Fibroblast of lung (primary cell): ENCODE results near the gene SIPA1L3. TPM values are rescaled to one million over a fixed set of nuclear protein-coding genes. Genes with fewer than 3 reads are reported as not detected.

ENCODE experiments used
- DNase-seq, 2 donors: peaks; one replicate each; pipeline versions ENCODE4 v3.0.0 to v3.0.0-alpha.2; 2010; ENCODE audit warnings: low read depth in 2 of 2
- H2AFZ ChIP-seq: 2 replicates; pipeline ENCODE4 v1.5.1; 2012; ENCODE audit warnings: low read length, control low read depth, inconsistent platforms
- H3K27ac ChIP-seq: 2 replicates; pipeline ENCODE4 v1.5.1; 2011; ENCODE audit warnings: low read length, control low read depth; ENCODE audit not compliant: insufficient read depth
- H3K27me3 ChIP-seq: 2 replicates; pipeline ENCODE4 v1.5.1; 2011; ENCODE audit warnings: mild to moderate bottlenecking, low read length; ENCODE audit not compliant: control insufficient read depth, insufficient read depth
- H3K36me3 ChIP-seq: 2 replicates; pipeline ENCODE4 v1.5.1; 2011; ENCODE audit warnings: low read length; ENCODE audit not compliant: control insufficient read depth, insufficient read depth
- H3K4me1 ChIP-seq: 2 replicates; pipeline ENCODE4 v1.5.1; 2011; ENCODE audit warnings: low read length; ENCODE audit not compliant: control insufficient read depth, insufficient read depth; ENCODE audit errors: extremely low read depth
- H3K4me2 ChIP-seq: 2 replicates; pipeline ENCODE4 v1.5.1; 2011; ENCODE audit warnings: low read length, control low read depth; ENCODE audit not compliant: insufficient read depth; ENCODE audit errors: extremely low read depth
- H3K4me3 ChIP-seq, 4 experiments: fragments of 200-600 bp in 1 of 4; sonication (generic) in 1 of 4; replicated peaks in 1 of 4; 2 replicates each; pipeline ENCODE4 v1.5.1; 2011 to 2016; ENCODE audit warnings: low read length in 4 of 4, low read depth in 3 of 4, mild to moderate bottlenecking in 3 of 4, control low read depth in 2 of 4, inconsistent platforms in 1 of 4, mixed read lengths in 1 of 4; ENCODE audit not compliant: insufficient read depth in 1 of 4; ENCODE audit errors: control extremely low read depth in 1 of 4
- H3K79me2 ChIP-seq: 2 replicates; pipeline ENCODE4 v1.5.1; 2012; ENCODE audit warnings: mild to moderate bottlenecking, low read length, inconsistent platforms; ENCODE audit not compliant: control insufficient read depth, insufficient read depth
- H3K9ac ChIP-seq: 2 replicates; pipeline ENCODE4 v1.5.1; 2011; ENCODE audit warnings: mild to moderate bottlenecking, low read length, control low read depth; ENCODE audit not compliant: insufficient read depth
- H3K9me3 ChIP-seq: 2 replicates; pipeline ENCODE4 v1.5.1; 2012; ENCODE audit warnings: low read depth, low read length; ENCODE audit not compliant: control insufficient read depth, insufficient read depth
- H4K20me1 ChIP-seq: 2 replicates; pipeline ENCODE4 v1.5.1; 2011; ENCODE audit warnings: low read length; ENCODE audit not compliant: control insufficient read depth, insufficient read depth; ENCODE audit errors: extremely low read depth
- EZH2 ChIP-seq: IDR thresholded peaks from 2 replicates; pipeline ENCODE4 v1.5.1; 2012; ENCODE audit warnings: low read length, control low read depth, mild to moderate bottlenecking; ENCODE audit errors: missing control alignments
- polyA plus RNA-seq, 2 donors: library from polyadenylated mRNA; depleted of rRNA in 1 of 2; stranded (reverse) in 1 of 2; unstranded in 1 of 2; fragments of >200 nt; gene quantifications; 2 replicates each; pipeline ENCODE4 v1.2.1, GENCODE V29; 2011 to 2012; ENCODE audit warnings: missing spikeins in 1 of 2
- total RNA-seq: library from RNA; depleted of rRNA; stranded (reverse); fragments of >200 nt; gene quantifications from 2 replicates; pipeline ENCODE4 v1.2.1, GENCODE V29; 2014
- TF ChIP-seq, protein P1 (sequence below), 2 donors: IDR thresholded peaks in 1 of 2; conservative IDR thresholded peaks in 1 of 2; 1 replicate in 1 of 2; 2 replicates in 1 of 2; pipeline ENCODE4 v1.5.1; 2011 to 2012; ENCODE audit warnings: low read length in 2 of 2, control low read depth in 1 of 2, inconsistent platforms in 1 of 2, low read depth in 1 of 2, mild to moderate bottlenecking in 1 of 2

The SIPA1L3 gene
- total and polyA plus RNA-seq, 2 donors (not counting 1 experiment from before 2014, with no cell fraction given) = 3.7 to 10.1 TPM

DNA sequence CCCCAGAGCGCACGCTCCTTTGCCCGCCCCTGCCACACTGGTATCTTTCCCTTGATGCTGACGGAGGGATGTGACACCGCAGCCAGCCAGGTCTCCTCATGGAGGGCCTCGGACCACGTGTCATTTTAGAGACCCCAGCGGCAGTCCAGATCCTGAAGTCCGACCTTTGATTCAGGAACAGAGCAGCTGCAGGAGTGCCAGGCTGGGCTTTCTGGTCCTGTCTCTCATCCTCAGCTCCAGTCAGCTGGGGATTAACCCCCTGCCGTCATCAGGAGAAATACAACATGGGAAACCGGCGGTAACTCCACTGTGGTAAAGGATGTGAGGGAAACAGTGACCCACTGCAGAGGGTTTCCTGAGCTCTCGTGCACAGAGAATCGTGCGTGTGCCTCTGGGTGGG is 140.6 kb downstream of the SIPA1L3 start:
- Histone ChIP-seq H3K36me3 (no peaks in the 10 kb centered on the region), H3K4me3 (no peak overlapping the region), H2AFZ (no peak overlapping the region), H3K4me2 (no peak overlapping the region), H4K20me1 (no peaks in the 10 kb centered on the region), H3K9ac (no peak overlapping the region), H3K27ac (no peak overlapping the region), H3K27me3 (no peaks in the 10 kb centered on the region), H3K79me2 (no peaks in the 10 kb centered on the region), H3K4me1 (no peaks in the 10 kb centered on the region), H3K9me3 (no peaks in the 10 kb centered on the region)
- DNase-seq = no peak
- TF ChIP-seq, protein P1, sequence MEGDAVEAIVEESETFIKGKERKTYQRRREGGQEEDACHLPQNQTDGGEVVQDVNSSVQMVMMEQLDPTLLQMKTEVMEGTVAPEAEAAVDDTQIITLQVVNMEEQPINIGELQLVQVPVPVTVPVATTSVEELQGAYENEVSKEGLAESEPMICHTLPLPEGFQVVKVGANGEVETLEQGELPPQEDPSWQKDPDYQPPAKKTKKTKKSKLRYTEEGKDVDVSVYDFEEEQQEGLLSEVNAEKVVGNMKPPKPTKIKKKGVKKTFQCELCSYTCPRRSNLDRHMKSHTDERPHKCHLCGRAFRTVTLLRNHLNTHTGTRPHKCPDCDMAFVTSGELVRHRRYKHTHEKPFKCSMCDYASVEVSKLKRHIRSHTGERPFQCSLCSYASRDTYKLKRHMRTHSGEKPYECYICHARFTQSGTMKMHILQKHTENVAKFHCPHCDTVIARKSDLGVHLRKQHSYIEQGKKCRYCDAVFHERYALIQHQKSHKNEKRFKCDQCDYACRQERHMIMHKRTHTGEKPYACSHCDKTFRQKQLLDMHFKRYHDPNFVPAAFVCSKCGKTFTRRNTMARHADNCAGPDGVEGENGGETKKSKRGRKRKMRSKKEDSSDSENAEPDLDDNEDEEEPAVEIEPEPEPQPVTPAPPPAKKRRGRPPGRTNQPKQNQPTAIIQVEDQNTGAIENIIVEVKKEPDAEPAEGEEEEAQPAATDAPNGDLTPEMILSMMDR (conservative IDR thresholded peaks at IDR 0.05 in 1 of 2, IDR thresholded peaks at IDR 0.05 in 1 of 2; ENCODE audit: low read depth in 1 of 2, low read length in 2 of 2) = no peak
- no peak for TF ChIP-seq EZH2

DNA sequence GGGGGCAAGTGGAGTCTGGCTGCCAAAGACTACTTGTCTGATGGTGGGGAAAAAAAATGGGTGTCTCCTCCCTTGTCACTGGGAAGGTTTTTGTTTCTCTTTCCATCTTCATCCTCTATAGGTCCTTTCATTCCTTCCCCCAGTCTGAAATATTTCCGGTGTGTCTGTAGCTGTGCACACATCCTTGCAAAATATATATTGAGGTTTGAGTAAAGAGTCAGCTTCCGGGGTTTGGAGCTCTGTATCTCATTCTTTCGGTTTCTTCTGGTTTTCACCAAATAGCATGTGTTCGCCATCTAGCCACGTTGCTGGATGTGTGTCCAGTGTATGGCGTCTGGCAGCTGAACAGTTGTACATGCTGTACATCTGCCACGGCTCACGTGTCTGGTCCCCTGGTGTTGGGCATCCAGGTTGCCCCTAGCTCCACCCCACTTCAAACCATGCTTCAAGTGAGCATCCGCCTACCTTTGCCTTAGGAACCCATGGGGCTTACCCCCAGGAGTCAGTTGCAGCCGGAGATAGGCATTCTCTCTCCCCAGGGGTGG is 142.2 kb downstream of the SIPA1L3 start:
- no peaks in the 10 kb centered on the region for H3K79me2 ChIP-seq
- TF ChIP-seq EZH2 = no peak
- TF ChIP-seq, protein P1 (conservative IDR thresholded peaks at IDR 0.05 in 1 of 2, IDR thresholded peaks at IDR 0.05 in 1 of 2; ENCODE audit: low read depth in 1 of 2, low read length in 2 of 2) = no peak
- H3K9ac ChIP-seq = no peak overlapping the region
- H3K9me3 ChIP-seq = no peaks in the 10 kb centered on the region
- H3K4me2 ChIP-seq = no peak overlapping the region
- DNase-seq = no peak
- H3K4me3 ChIP-seq = no peak overlapping the region
- H2AFZ ChIP-seq = no peak overlapping the region
- H3K27me3 ChIP-seq = no peaks in the 10 kb centered on the region
- no peaks in the 10 kb centered on the region for H3K36me3 ChIP-seq
- H3K4me1 ChIP-seq = no peaks in the 10 kb centered on the region
- H3K27ac ChIP-seq = no peak overlapping the region
- no peaks in the 10 kb centered on the region for H4K20me1 ChIP-seq

DNA sequence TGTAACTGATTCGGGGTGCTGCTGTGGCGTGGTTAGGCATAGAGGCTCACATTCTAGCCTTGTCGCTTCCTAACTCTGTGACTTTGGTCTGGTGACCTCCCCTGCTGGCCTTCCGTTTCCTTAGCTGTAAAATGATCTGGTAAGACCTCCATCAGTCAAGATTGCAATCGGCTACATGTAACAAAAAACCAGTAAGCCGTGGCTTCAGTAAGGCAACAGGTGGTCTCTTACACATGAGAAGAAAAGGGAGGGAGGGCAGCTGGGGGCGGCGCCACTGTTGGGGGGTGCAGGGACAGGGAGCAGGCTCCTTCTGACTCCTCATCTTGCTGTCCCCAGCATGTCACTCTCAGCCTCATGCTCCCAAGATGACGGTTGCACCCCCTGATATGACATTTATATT is 148.0 kb downstream of the SIPA1L3 start:
- Histone ChIP-seq H3K4me2 (no peak overlapping the region), H3K9ac (no peak overlapping the region), H2AFZ (no peak overlapping the region), H3K4me3 (no peak overlapping the region), H3K9me3 (no peaks in the 10 kb centered on the region), H3K79me2 (no peaks in the 10 kb centered on the region), H3K27me3 (no peaks in the 10 kb centered on the region), H3K27ac (no peak overlapping the region), H3K4me1 (no peaks in the 10 kb centered on the region), H3K36me3 (no peaks in the 10 kb centered on the region), H4K20me1 (no peaks in the 10 kb centered on the region)
- DNase-seq = no peak
- TF ChIP-seq, protein P1 (conservative IDR thresholded peaks at IDR 0.05 in 1 of 2, IDR thresholded peaks at IDR 0.05 in 1 of 2; ENCODE audit: low read depth in 1 of 2, low read length in 2 of 2) = no peak
